ENCODE results near the gene CAPN5.
A peak's percentile ranks its signal among the peaks of the same experiment; 100 is the strongest.
"Not testable (repeated sequence)": the region's sequence is repeated elsewhere in the genome, so short reads cannot be mapped to it uniquely, and the experiment has no call there.

Gene CAPN5

GRCh38 chr11:77066229-77067042, at the start of gene CAPN5:
CAPN5 (plus strand) TSS chr11:77066971; CDS start chr11:77084887, 17,916 bp downstream.
- peak; percentile 100 for DNase-seq (ENCODE audit: low spot score)
- FAIRE-seq, result peak; percentile 97

DNA sequence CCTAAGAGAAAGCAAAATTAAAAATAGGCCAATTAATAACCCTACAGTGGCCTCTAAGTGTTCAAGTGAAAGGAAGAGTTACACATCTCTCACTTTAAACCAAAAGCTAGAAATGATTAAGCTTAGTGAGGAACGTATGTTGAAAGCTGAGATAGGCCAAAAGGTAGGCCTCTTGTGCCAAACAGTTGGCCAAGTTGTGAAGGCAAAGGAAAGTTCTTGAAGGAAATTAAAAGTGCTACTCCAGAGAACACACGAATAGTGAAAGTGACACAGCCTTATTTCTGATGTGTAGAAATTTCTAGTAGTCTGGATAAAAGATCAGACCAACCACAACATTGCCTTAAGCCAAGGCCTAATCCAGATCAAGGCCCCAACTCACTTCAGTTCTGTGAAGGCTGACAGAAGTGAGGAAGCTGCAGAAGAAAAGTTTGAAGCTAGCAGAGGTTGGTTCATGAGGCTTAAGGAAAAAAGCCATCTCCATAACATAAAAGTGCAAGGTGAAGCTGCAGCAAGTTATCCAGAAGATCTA, 48.3 kb upstream of the CAPN5 start:
- not testable (repeated sequence) for FAIRE-seq

GRCh38 chr11:77019976-77020595, 46.7 kb upstream of the CAPN5 start:
- FAIRE-seq (no peak), DNase-seq (ENCODE audit: low spot score) (peak; percentile 42)

More for the DNA sequence above, 48.3 kb upstream of the CAPN5 start:
- DNase-seq (ENCODE audit: low spot score), result not testable (repeated sequence)

- DNase-seq (ENCODE audit: low spot score), result no peak
- peak; percentile 27 for FAIRE-seq
These were observed 46.0 kb upstream of the CAPN5 start for GRCh38 chr11:77020734-77021133.

- FAIRE-seq, result no peak
- DNase-seq (ENCODE audit: low spot score), result no peak
These were observed 42.0 kb upstream of the CAPN5 start for GRCh38 chr11:77024745-77025144.

DNA sequence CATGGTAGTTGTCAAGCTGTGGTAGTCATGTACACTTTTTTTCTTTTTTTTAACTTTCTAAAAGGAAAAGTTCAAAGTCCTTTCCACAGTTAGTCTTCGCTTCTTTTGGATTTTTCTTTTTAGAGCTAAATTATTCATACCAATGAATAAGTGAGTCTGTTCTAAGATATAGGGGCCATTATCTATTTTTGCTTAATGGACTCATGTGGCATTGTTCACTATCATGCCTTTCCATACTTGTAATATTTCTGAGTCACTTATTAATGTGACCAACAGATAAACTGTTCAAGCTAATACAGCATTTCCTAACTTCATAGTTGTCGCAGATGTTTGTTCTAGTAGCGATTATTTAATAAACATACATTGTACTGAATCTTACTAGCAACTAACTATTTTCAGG, 40.5 kb upstream of the CAPN5 start:
- FAIRE-seq (no peak), DNase-seq (ENCODE audit: low spot score) (no peak)

DNA sequence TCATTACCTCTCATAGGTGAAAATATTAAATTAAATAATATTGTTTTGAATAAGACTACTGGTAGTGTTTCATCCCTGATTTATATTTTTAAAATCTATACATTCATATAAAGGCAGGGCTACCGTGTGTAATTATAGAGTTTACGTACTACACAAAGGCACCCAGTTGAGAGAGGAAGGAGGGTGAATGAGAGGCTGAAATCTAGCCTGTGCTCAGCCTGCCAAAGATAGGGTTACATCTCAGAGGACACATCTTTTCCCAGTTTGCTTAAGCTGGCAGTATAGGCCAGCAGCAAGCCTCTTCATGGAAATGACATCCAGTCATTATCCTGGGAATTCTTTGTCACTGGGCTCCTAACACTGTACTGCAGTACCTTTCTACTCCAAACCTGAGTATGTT, 40.0 kb upstream of the CAPN5 start:
- no peak for FAIRE-seq
- DNase-seq (ENCODE audit: low spot score), result no peak

DNA sequence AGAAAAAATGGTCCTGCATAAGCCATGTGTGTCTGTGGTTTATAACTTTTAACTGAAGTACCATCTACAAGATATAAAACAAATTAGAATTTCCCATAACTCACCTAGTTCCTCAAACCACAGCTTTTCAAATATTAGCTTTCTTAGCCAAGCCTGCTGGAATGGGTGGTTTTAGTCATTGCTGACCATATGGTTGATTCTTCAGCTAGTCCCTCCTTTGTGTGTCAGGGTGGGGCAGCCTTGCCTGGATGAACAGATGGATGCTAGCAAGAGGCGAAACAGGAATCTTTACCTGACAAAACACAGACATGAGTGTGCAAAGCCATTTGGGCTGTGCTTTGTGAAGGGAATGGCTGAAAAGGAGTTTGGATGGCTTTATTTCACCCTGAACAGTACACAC, 39.5 kb upstream of the CAPN5 start:
- DNase-seq (ENCODE audit: low spot score) (no peak), FAIRE-seq (peak; percentile 23)

DNA sequence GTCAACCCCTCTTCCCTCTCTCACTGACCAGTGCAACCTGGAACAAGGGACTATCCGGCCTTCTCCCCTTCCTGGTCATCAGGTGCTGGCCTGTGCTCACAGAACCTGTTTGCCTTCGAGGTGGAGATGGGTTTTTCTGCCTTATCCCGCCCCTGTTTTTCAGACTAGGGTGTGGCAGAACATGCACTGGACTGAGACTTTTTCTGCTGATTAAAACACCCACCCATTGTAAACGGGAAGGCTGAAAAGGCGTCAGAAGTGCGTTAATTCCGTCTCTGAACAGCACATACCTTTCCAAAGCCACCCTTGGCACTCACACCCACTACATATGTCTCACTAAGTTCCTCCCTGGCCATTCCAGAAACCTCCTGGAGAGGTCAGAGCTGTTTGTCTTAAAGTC, 36.9 kb upstream of the CAPN5 start:
- no peak for FAIRE-seq
- DNase-seq (ENCODE audit: low spot score), result no peak

DNA sequence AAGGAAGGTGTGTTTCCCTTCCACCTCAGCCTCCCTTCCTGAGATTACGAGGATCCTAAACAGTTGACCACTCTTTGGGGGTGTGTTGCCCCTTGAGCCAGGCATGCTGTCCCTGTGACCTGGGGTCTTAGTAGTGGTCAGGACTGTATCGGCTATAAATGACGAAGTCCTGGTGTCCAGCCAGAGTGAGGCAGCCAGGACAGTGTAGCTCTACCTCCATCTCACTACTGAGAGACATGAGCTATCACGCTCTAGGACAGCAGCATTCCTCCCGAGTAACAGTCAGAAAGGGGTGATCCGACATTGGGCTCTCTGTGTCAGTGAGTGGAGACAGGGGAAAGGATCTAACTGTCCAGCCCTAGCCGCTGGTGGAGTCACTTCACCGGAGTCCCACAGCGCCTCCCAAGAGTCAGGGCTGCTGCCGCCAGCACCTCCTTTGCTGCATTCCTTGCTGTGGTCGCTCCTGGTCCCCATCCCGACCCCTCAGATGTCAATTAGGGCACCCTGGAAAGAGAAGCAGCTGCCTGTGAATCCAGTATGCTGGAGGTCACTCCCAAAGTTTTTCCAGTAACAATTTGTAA, 35.8 kb upstream of the CAPN5 start:
- DNase-seq (ENCODE audit: low spot score) (no peak), FAIRE-seq (no peak)

GRCh38 chr11:77031599-77031998, 35.2 kb upstream of the CAPN5 start:
- FAIRE-seq (no peak), DNase-seq (ENCODE audit: low spot score) (no peak)

DNA sequence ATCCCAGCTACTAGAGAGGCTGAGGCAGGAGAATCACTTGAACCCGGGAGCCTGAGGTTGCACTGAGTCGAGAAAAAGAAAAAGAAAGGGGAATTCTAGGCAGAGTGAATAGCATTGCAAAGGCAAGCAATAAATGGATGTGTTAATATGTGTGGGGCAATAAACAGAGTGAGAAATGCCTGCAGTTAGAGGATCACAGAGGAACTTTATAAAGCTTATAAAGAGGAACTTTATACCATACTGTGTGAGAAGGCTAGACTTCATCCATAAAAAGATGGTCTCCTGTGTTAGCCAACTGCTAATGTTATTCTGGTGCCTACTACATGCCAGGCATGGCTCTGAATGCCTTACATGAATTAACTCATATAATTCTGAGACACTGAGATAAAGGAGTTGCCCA, 31.7 kb upstream of the CAPN5 start:
- DNase-seq (ENCODE audit: low spot score), result no peak
- no peak for FAIRE-seq

- DNase-seq (ENCODE audit: low spot score), result no peak
- FAIRE-seq, result no peak
These were observed 31.2 kb upstream of the CAPN5 start for GRCh38 chr11:77035580-77035979.

- FAIRE-seq (no peak), DNase-seq (ENCODE audit: low spot score) (no peak)
These were observed 30.4 kb upstream of the CAPN5 start for GRCh38 chr11:77036398-77036797.

- DNase-seq (ENCODE audit: low spot score) (no peak), FAIRE-seq (no peak)
These were observed 29.7 kb upstream of the CAPN5 start for GRCh38 chr11:77037057-77037456.

- FAIRE-seq (no peak), DNase-seq (ENCODE audit: low spot score) (no peak)
These were observed 28.5 kb upstream of the CAPN5 start for GRCh38 chr11:77038029-77038824.

GRCh38 chr11:77038825-77039326, 27.9 kb upstream of the CAPN5 start:
- DNase-seq (ENCODE audit: low spot score), result no peak
- peak; percentile 65 for FAIRE-seq

- no peak for FAIRE-seq
- no peak for DNase-seq (ENCODE audit: low spot score)
These were observed 27.0 kb upstream of the CAPN5 start for GRCh38 chr11:77039491-77040400.

DNA sequence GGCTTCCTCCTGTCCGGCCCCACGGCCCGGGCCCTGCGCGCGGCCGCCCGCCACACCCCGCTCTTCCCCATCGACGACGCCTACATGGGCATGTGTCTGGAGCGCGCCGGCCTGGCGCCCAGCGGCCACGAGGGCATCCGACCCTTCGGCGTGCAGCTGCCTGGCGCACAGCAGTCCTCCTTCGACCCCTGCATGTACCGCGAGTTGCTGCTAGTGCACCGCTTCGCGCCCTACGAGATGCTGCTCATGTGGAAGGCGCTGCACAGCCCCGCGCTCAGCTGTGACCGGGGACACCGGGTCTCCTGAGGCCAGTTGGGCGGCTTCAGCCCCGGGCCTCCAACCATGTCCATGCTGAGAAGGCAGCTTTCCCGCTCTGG, 26.4 kb upstream of the CAPN5 start:
- DNase-seq (ENCODE audit: low spot score), result no peak
- FAIRE-seq, result no peak

DNA sequence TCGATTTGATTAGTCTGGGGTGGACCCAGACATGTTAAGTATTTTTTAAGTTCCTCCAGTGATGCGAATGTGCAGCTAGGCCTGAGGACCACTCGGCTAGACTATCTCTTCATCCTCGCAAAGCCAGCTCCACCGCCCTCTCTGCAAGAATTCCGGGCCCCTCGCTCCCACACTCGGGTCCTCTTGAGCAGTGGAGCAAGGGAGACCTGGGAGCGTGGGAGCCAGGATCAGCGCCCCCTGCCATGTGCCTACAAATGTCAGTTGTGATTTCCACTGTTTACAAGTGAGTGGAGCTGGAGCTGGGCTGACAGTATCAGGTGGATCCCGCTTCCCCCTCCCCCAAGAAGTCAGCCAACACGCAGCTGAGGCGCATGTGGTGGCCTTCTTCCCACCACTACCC, 25.9 kb upstream of the CAPN5 start:
- no peak for DNase-seq (ENCODE audit: low spot score)
- FAIRE-seq, result no peak

All from urothelium cell line (cell line).